Effector memory CD8-positive, alpha-beta T cell (primary cell): Measurements from ENCODE around the gene ZGLP1.

Experiments
- ATAC-seq: fragments of 150-1000 bp; cut with Tn5 transposase; replicated peaks from 2 replicates; pipeline ENCODE4 v1.10.0; 2021; ENCODE audit warnings: mild to moderate bottlenecking, moderate library complexity
- DNase-seq, 3 experiments: peaks; one replicate each; pipeline ENCODE4 v3.0.0; 2021
- H3K27ac Mint-ChIP-seq, 2 donors: one replicate each; pipeline ENCODE4 v1.8.0; 2022; ENCODE audit warnings: mild to moderate bottlenecking in 2 of 2, mixed read lengths in 2 of 2, moderate library complexity in 2 of 2
- H3K27me3 Mint-ChIP-seq, 2 donors: one replicate each; pipeline ENCODE4 v1.8.0; 2022; ENCODE audit warnings: mixed read lengths in 2 of 2
- H3K36me3 Mint-ChIP-seq: one replicate; pipeline ENCODE4 v1.8.0; 2022; ENCODE audit warnings: mild to moderate bottlenecking, moderate library complexity, mixed read lengths; ENCODE audit not compliant: insufficient read depth
- H3K4me1 Mint-ChIP-seq, 2 donors: one replicate each; pipeline ENCODE4 v1.8.0; 2022; ENCODE audit warnings: low read depth in 2 of 2, mixed read lengths in 2 of 2
- H3K4me3 Mint-ChIP-seq, 2 donors: one replicate each; pipeline ENCODE4 v1.8.0; 2022; ENCODE audit warnings: mild to moderate bottlenecking in 2 of 2, mixed read lengths in 2 of 2, moderate library complexity in 2 of 2
- H3K9me3 Mint-ChIP-seq, 2 donors: one replicate each; pipeline ENCODE4 v1.8.0; 2022; ENCODE audit warnings: mixed read lengths in 2 of 2

The ZGLP1 gene

DNA sequence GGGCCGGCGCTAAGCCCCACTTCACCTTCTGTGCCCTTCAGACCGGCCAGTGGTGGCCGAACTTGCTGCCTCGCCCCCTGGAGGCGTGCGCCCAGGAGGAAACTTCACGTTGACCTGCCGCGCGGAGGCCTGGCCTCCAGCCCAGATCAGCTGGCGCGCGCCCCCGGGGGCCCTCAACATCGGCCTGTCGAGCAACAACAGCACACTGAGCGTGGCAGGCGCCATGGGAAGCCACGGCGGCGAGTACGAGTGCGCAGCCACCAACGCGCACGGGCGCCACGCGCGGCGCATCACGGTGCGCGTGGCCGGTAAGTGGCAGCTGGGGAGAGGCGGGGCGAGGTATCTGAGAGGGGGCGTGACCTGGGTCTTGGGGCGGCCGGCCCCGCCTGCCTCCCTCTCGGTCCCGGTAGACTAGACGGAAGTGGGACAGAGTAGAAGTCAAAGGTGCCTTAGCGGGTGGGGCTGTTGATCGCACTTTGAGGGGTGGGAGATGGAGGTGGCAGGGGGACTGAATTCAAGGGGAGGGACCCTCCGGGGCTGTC is 14.2 kb downstream of the ZGLP1 start:
- ATAC-seq: peak; percentile 73
- peak overlapping the region; percentile 52 to 65 for H3K27ac Mint-ChIP-seq

DNA sequence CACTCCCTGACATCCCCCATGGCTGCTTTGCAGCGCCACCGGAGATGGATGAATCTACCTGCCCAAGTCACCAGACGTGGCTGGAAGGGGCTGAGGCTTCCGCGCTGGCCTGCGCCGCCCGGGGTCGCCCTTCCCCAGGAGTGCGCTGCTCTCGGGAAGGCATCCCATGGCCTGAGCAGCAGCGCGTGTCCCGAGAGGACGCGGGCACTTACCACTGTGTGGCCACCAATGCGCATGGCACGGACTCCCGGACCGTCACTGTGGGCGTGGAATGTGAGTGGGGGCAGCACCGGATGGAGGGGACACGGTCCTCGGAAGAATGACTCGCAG is 15.3 kb downstream of the ZGLP1 start:
- DNase-seq (no peak), ATAC-seq (no peak)
- Mint-ChIP-seq H3K4me3 (peak overlapping the region; percentile 81 to 96), H3K27ac (peak overlapping the region in 1 of 2 donors; percentile 46), H3K27me3 (peaks cover 29 to 55% of the 10 kb centered on the region in 2 donors), H3K36me3 (peaks cover 25% of the 10 kb centered on the region), H3K9me3 (no peaks in the 10 kb centered on the region), H3K4me1 (peaks cover 38 to 43% of the 10 kb centered on the region in 2 donors)

More for the DNA sequence above, 14.2 kb downstream of the ZGLP1 start:
- H3K36me3 Mint-ChIP-seq: peaks cover 25% of the 10 kb centered on the region
- no peaks in the 10 kb centered on the region for H3K9me3 Mint-ChIP-seq
- peaks cover 25 to 45% of the 10 kb centered on the region in 2 donors for H3K27me3 Mint-ChIP-seq
- peaks cover 33 to 38% of the 10 kb centered on the region in 2 donors for H3K4me1 Mint-ChIP-seq
- H3K4me3 Mint-ChIP-seq: peak overlapping the region; percentile 81 to 96
- peak; percentile 68 to 74 (median 72) for DNase-seq

DNA sequence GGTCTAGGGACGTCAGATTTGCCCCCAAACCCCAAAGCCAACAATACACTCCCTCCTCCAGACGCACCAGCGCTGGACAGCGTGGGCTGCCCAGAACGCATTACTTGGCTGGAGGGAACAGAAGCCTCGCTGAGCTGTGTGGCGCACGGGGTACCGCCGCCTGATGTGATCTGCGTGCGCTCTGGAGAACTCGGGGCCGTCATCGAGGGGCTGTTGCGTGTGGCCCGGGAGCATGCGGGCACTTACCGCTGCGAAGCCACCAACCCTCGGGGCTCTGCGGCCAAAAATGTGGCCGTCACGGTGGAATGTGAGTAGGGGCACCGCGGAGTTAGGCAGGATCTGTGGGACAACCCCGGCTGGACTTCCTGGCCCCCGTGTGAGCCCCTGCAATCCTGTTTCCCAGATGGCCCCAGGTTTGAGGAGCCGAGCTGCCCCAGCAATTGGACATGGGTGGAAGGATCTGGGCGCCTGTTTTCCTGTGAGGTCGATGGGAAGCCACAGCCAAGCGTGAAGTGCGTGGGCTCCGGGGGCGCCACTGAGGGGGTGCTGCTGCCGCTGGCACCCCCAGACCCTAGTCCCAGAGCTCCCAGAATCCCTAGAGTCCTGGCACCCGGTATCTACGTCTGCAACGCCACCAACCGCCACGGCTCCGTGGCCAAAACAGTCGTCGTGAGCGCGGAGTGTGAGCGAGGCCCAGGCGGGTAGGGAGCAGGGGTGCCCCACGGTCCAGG is 15.8 kb downstream of the ZGLP1 start:
- peaks cover 25% of the 10 kb centered on the region for H3K36me3 Mint-ChIP-seq
- peak overlapping the region in 1 of 2 donors; percentile 46 for H3K27ac Mint-ChIP-seq
- ATAC-seq (no peak), DNase-seq (no peak)
- H3K4me3 Mint-ChIP-seq: peak overlapping the region; percentile 89 to 96
- H3K27me3 Mint-ChIP-seq: peaks cover 29 to 60% of the 10 kb centered on the region in 2 donors
- H3K4me1 Mint-ChIP-seq: peaks cover 43 to 48% of the 10 kb centered on the region in 2 donors
- H3K9me3 Mint-ChIP-seq: no peaks in the 10 kb centered on the region

DNA sequence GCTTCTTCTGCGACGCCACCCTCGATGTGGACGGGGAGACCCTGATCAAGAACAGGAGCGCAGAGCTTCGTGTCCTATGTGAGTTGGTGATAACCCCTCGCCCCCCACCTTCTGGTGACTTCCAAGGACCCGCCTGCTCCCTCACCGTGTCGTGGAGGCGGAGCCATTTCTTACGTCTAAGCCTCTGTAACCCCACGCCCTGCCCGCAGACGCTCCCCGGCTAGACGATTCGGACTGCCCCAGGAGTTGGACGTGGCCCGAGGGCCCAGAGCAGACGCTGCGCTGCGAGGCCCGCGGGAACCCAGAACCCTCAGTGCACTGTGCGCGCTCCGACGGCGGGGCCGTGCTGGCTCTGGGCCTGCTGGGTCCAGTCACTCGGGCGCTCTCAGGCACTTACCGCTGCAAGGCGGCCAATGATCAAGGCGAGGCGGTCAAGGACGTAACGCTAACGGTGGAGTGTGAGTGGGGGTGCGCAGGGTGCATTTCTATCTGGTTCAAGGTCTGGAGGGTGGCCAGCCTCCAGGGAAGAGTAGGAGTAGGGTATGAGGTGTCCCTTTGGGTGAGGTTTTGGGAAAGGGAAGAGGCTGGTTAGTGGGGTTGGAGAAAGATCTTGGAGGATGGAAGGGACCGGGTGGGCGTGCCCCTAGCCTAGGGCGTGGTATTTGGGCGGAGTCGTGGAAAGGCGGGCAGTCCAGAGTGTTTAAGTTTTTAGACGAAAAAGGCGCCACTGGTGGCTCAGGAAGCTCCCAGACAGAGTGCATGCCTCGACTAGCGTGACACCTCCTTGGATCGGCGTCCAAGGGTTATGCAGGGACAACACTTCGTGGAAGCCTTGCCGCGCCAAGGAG is 16.6 kb downstream of the ZGLP1 start:
- Mint-ChIP-seq H3K9me3 (no peaks in the 10 kb centered on the region), H3K4me1 (peaks cover 48 to 53% of the 10 kb centered on the region in 2 donors), H3K4me3 (peak overlapping the region; percentile 89 to 96), H3K27ac (peak overlapping the region; percentile 53 to 60), H3K36me3 (peaks cover 28% of the 10 kb centered on the region), H3K27me3 (peaks cover 29 to 68% of the 10 kb centered on the region in 2 donors)
- DNase-seq: no peak
- ATAC-seq: no peak

DNA sequence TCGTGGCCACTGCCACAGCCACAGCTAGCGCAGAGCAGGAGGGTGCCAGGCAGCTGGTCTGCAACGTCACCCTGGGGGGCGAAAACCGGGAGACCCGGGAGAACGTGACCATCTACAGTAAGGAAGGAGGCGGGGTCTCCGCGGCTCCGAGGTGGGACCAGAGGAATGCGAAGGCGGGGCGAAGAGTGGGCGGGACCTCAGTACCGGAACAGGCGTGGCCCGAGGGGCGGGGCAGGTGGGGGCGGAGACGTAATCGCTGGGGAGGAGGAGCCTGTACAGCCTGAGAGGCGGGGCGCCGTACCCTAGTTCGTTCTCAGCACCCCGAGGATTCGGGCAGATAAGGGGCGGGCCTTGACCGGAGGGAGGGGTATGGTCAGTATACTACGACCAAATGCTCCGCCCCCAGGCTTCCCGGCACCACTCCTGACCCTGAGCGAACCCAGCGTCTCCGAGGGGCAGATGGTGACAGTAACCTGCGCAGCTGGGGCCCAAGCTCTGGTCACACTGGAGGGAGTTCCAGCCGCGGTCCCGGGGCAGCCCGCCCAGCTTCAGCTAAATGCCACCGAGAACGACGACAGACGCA is 17.3 kb downstream of the ZGLP1 start:
- Mint-ChIP-seq H3K4me3 (peak overlapping the region; percentile 89 to 96), H3K27ac (peak overlapping the region; percentile 53 to 72), H3K27me3 (peaks cover 29 to 74% of the 10 kb centered on the region in 2 donors), H3K9me3 (no peaks in the 10 kb centered on the region), H3K36me3 (peaks cover 33% of the 10 kb centered on the region), H3K4me1 (peaks cover 51 to 59% of the 10 kb centered on the region in 2 donors)
- peak; percentile 25 for ATAC-seq
- DNase-seq: peak; percentile 61 to 68 (median 63)

DNA sequence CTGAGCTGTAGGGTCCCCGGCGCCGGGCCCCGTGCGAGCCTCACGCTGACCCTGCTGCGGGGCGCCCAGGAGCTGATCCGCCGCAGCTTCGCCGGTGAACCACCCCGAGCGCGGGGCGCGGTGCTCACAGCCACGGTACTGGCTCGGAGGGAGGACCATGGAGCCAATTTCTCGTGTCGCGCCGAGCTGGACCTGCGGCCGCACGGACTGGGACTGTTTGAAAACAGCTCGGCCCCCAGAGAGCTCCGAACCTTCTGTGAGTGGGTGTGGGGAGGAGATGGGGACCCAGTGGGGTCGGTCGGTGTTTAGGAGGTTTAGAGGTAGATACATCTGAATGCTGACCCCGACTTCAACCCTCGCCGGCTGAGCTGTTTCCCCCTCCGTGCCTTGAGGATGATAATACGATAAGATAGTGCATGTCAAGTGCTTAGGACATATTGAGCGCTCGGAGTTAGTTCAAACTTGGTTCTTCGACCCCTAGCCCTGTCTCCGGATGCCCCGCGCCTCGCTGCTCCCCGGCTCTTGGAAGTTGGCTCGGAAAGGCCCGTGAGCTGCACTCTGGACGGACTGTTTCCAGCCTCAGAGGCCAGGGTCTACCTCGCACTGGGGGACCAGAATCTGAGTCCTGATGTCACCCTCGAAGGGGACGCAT is 17.9 kb downstream of the ZGLP1 start:
- Mint-ChIP-seq H3K9me3 (no peaks in the 10 kb centered on the region), H3K27ac (peak overlapping the region; percentile 53 to 72), H3K36me3 (peaks cover 36% of the 10 kb centered on the region), H3K4me3 (peak overlapping the region; percentile 89 to 96), H3K4me1 (peaks cover 51 to 61% of the 10 kb centered on the region in 2 donors), H3K27me3 (peaks cover 29 to 74% of the 10 kb centered on the region in 2 donors)
- ATAC-seq (no peak), DNase-seq (peak in 1 of 3 experiments; percentile 27)

DNA sequence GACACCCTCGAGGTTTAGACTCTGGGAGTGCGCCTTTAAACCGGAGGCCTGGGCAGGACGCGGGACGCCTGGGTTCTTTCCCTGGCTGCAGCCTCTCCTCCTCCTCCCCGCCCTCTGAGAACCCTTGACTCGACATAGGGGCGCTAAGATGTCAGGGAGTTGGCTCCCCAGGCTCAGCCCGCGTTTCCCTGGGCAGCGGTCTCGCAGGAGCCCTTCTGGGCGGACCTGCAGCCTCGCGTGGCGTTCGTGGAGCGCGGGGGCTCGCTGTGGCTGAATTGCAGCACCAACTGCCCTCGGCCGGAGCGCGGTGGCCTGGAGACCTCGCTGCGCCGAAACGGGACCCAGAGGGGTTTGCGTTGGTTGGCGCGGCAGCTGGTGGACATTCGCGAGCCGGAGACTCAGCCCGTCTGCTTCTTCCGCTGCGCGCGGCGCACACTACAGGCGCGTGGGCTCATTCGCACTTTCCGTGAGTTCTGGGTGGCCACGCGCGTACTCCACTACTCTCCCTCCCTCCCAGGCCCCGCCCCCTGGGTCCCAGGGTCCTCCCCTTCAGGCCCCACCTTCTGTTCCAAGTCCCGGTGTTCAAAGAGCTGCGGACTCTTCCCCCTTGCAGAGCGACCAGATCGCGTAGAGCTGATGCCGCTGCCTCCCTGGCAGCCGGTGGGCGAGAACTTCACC is 18.6 kb downstream of the ZGLP1 start:
- H3K36me3 Mint-ChIP-seq: peaks cover 42% of the 10 kb centered on the region
- H3K27me3 Mint-ChIP-seq: peaks cover 29 to 74% of the 10 kb centered on the region in 2 donors
- peak overlapping the region; percentile 55 to 66 for H3K27ac Mint-ChIP-seq
- ATAC-seq: peak; percentile 28
- H3K9me3 Mint-ChIP-seq: no peaks in the 10 kb centered on the region
- peak; percentile 39 to 53 (median 47) for DNase-seq
- peak overlapping the region; percentile 89 to 96 for H3K4me3 Mint-ChIP-seq
- peaks cover 54 to 64% of the 10 kb centered on the region in 2 donors for H3K4me1 Mint-ChIP-seq

DNA sequence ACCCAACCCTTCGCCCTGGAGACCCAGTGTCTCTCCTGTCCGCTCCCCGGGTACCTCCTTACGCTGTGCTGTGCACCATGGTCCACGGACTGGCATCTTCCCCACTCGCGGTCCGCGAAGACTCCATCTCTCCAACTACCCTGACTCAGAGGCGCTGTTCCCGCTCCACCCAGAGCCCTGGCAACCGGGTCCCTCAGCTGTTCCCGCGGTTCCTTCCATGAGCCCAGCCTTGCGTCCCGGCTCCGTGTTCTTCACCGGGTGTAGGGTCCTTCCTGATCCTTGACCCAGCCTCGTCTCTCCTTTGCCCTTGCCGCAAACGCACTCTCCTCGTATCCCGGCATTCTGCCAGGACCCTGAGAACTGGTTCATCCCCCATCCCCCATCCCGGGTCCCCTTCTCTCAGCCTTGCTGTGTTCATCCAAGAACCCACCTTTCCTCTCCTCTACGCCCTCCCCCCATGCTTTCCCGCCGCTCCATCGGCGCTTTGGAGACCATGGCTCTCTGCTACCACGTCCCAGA is 19.2 kb downstream of the ZGLP1 start:
- H3K27ac Mint-ChIP-seq: peak overlapping the region; percentile 55 to 66
- H3K4me1 Mint-ChIP-seq: peaks cover 50 to 59% of the 10 kb centered on the region in 2 donors
- ATAC-seq: no peak
- peaks cover 48% of the 10 kb centered on the region for H3K36me3 Mint-ChIP-seq
- H3K4me3 Mint-ChIP-seq: peak overlapping the region; percentile 89 to 96
- H3K9me3 Mint-ChIP-seq: no peaks in the 10 kb centered on the region
- peaks cover 29 to 74% of the 10 kb centered on the region in 2 donors for H3K27me3 Mint-ChIP-seq
- no peak for DNase-seq

DNA sequence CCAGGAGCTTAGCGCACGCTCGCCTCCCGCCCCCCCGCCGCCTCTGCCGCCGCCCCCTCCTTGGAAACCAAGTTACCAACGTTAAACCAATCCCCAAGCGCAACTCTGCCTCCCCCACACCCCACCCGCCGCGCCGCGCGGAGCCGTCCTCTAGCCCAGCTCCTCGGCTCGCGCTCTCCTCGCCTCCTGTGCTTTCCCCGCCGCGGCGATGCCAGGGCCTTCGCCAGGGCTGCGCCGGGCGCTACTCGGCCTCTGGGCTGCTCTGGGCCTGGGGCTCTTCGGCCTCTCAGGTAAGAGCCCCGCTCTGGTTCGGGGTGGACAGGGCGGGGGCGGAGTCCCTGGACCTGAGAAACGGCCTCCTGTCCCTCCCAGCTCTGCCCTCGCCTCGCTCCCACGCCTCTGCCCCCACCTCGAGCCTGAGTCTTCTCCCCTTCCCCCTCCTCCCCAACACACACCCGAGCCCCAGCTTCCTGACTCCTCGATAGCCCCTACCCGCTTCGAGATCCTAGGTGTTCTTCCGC is 19.7 kb downstream of the ZGLP1 start, which contains the start of gene ICAM5:
ICAM5 (plus strand) TSS at position 117 of the 521 bp plus-strand sequence; CDS start at position 209, 92 bp downstream.
- Mint-ChIP-seq H3K27ac (peak within 1 kb of the TSS; percentile 55 to 66), H3K9me3 (no peaks in the 10 kb centered on the region), H3K27me3 (peaks cover 29 to 74% of the 10 kb centered on the region in 2 donors), H3K36me3 (peaks cover 53% of the 10 kb centered on the region), H3K4me3 (peak within 1 kb of the TSS; percentile 89 to 96), H3K4me1 (peaks cover 49 to 60% of the 10 kb centered on the region in 2 donors)
- ATAC-seq (peak; percentile 16), DNase-seq (no peak)

DNA sequence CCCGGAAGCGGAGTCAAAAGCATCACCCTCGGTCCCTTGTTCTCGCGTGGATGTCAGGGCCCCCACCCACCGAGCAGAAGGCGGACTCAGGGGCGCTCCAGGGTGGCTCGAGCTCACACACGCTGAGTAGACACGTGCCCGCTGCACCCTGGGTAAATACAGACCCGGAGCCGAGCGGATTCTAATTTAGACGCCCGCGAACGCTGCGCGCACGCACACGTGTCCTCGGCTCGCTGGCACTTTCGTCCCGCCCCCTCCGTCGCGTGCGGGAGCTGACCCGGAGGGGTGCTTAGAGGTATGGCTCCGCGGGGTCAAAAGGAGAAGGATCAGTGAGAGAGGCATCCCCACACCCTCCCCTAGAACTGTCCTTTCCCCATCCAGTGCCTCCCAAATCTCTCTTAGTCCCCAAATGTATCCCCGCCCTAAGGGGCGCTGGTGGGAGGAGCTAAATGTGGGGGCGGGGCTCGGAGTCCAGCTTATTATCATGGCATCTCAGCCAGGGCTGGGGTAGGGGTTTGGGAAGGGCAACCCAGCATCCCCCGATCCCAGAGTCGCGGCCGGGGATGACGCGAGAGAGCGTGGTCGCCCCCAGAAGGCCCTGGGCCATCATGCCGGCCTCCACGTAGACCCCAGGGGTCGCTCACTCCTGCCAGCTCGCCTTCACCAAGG is 20.3 kb downstream of the ZGLP1 start:
- peak; percentile 68 to 70 (median 69) for DNase-seq

DNA sequence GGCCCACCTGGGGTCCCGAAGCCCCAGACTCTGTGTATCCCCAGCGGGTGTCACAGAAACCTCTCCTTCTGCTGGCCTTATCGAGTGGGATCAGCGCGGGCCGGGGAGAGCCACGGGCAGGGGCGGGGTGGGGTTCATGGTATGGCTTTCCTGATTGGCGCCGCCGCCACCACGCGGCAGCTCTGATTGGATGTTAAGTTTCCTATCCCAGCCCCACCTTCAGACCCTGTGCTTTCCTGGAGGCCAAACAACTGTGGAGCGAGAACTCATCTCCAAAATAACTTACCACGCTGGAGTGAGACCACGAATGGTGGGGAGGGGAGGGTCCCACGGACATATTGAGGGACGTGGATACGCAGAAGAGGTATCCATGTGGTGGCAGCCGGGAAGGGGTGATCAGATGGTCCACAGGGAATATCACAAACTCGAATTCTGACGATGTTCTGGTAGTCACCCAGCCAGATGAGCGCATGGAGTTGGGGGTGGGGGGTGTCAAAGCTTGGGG is 20.9 kb downstream of the ZGLP1 start:
- DNase-seq (no peak), ATAC-seq (no peak)
- Mint-ChIP-seq H3K36me3 (peaks cover 62% of the 10 kb centered on the region), H3K9me3 (no peaks in the 10 kb centered on the region), H3K4me1 (peaks cover 49 to 56% of the 10 kb centered on the region in 2 donors), H3K27me3 (peaks cover 29 to 62% of the 10 kb centered on the region in 2 donors), H3K4me3 (peak overlapping the region; percentile 89 to 96), H3K27ac (peak overlapping the region; percentile 8 to 49)

More for the DNA sequence above, 20.3 kb downstream of the ZGLP1 start:
- Mint-ChIP-seq H3K27ac (peak overlapping the region; percentile 8 to 49), H3K36me3 (peaks cover 58% of the 10 kb centered on the region), H3K4me3 (peak overlapping the region; percentile 89 to 96), H3K9me3 (no peaks in the 10 kb centered on the region), H3K27me3 (peaks cover 29 to 68% of the 10 kb centered on the region in 2 donors), H3K4me1 (peaks cover 49 to 59% of the 10 kb centered on the region in 2 donors)
- peak; percentile 74 for ATAC-seq
